ENCODE data around the gene FMN2. TPM values are rescaled to one million over a fixed set of nuclear protein-coding genes. Genes with fewer than 3 reads are reported as not detected.

FMN2 gene
- total RNA-seq, 1 experiment from 2014 or later: 0.59 TPM

GRCh38 chr1:240475832-240476231 lies 384.1 kb downstream of the FMN2 start:
- Histone ChIP-seq H3T11ph (ENCODE audit: low read length) (no peak overlapping the region), H3K9ac (ENCODE audit: extremely low read depth, insufficient read length, low read length) (no peak overlapping the region), H3K79me1 (ENCODE audit: insufficient read depth, low read depth, low read length, poor library complexity, severe bottlenecking) (no peaks in the 10 kb centered on the region), H2AFZ (ENCODE audit: low read length) (no peak overlapping the region), H3K79me2 (ENCODE audit: insufficient read depth, low read length) (no peaks in the 10 kb centered on the region), H3K27me3 (ENCODE audit: insufficient read depth, low read length) (no peaks in the 10 kb centered on the region), H3K4ac (ENCODE audit: low read depth, low read length) (no peak overlapping the region), H3K23ac (ENCODE audit: insufficient read length, low read depth, low read length) (no peak overlapping the region), H3K14ac (ENCODE audit: insufficient read depth, low read length) (no peak overlapping the region), H2BK12ac (ENCODE audit: insufficient read length, low read depth, low read length) (no peak overlapping the region), H4K20me1 (ENCODE audit: control insufficient read depth, insufficient read depth, insufficient read length) (no peaks in the 10 kb centered on the region), H2BK15ac (ENCODE audit: low read depth, low read length) (no peak overlapping the region), H3K4me2 (ENCODE audit: insufficient read depth, insufficient read length, low read length) (no peak overlapping the region), H4K5ac (ENCODE audit: insufficient read length, low read depth, low read length) (no peak overlapping the region), H3K18ac (ENCODE audit: insufficient read length, low read depth, low read length) (no peak overlapping the region), H2BK5ac (ENCODE audit: insufficient read length, low read length) (no peak overlapping the region), H4K8ac (replicated peaks; ENCODE audit: insufficient read length, low read depth, low read length) (no peak overlapping the region), H3K27ac (ENCODE audit: insufficient read length, low read depth, low read length) (no peak overlapping the region), H2BK20ac (ENCODE audit: low read depth, low read length, poor library complexity, severe bottlenecking) (no peak overlapping the region), H3K9me3 (ENCODE audit: control insufficient read depth, low read depth, low read length) (no peaks in the 10 kb centered on the region), H3K56ac (ENCODE audit: insufficient read length, low read depth, low read length) (no peak overlapping the region), H4K91ac (ENCODE audit: insufficient read length, low read depth, low read length) (no peak overlapping the region), H3K4me1 (ENCODE audit: insufficient read depth, low read length) (no peaks in the 10 kb centered on the region), H3K23me2 (ENCODE audit: insufficient read length, low read depth, low read length, poor library complexity, severe bottlenecking) (no peaks in the 10 kb centered on the region), H2AK5ac (ENCODE audit: insufficient read length, low read length) (no peak overlapping the region), H2BK120ac (ENCODE audit: low read depth, low read length, poor library complexity, severe bottlenecking) (no peak overlapping the region)
- H3K27me3 Mint-ChIP-seq (ENCODE audit: low read depth): no peaks in the 10 kb centered on the region
- H3K4me1 Mint-ChIP-seq: peaks cover 7 to 10% of the 10 kb centered on the region in 2 experiments
- no peak for TF ChIP-seq CTCF (conservative IDR thresholded peaks at IDR 0.05)
- no CpG with 5 or more reads among the region's 4 CpGs for WGBS (ENCODE audit: extremely low coverage, insufficient read length, low lambda C conversion rate)
- no peaks in the 10 kb centered on the region for H3K36me3 Mint-ChIP-seq (ENCODE audit: insufficient read depth in 1 of 3, low read depth in 3 of 3)
- DNase-seq: no peak
- no peak overlapping the region for H3K27ac Mint-ChIP-seq
- H3K9me3 Mint-ChIP-seq: no peaks in the 10 kb centered on the region
- H3K4me3 Mint-ChIP-seq: no peak overlapping the region
